Measurements from ENCODE around the gene ACOT6.

The ACOT6 gene

GRCh38 chr14:73660511-73660910, 48.2 kb downstream of the ACOT6 start:
- Histone ChIP-seq H3K9me3 (ENCODE audit: severe bottlenecking) (no peaks in the 10 kb centered on the region), H3K4me3 (ENCODE audit: low read depth, low read length) (no peak overlapping the region), H3K27me3 (ENCODE audit: insufficient read depth, low read depth, severe bottlenecking) (no peaks in the 10 kb centered on the region), H3K36me3 (no peaks in the 10 kb centered on the region), H3K27ac (no peak overlapping the region)
- TF ChIP-seq, protein P1, sequence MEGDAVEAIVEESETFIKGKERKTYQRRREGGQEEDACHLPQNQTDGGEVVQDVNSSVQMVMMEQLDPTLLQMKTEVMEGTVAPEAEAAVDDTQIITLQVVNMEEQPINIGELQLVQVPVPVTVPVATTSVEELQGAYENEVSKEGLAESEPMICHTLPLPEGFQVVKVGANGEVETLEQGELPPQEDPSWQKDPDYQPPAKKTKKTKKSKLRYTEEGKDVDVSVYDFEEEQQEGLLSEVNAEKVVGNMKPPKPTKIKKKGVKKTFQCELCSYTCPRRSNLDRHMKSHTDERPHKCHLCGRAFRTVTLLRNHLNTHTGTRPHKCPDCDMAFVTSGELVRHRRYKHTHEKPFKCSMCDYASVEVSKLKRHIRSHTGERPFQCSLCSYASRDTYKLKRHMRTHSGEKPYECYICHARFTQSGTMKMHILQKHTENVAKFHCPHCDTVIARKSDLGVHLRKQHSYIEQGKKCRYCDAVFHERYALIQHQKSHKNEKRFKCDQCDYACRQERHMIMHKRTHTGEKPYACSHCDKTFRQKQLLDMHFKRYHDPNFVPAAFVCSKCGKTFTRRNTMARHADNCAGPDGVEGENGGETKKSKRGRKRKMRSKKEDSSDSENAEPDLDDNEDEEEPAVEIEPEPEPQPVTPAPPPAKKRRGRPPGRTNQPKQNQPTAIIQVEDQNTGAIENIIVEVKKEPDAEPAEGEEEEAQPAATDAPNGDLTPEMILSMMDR (IDR thresholded peaks at IDR 0.05; ENCODE audit: low read depth, low read length), result no peak
- no peak for DNase-seq

GRCh38 chr14:73661872-73662271, 49.6 kb downstream of the ACOT6 start:
- no peak for DNase-seq

GRCh38 chr14:73662487-73662943, 50.2 kb downstream of the ACOT6 start:
- Histone ChIP-seq H3K4me3 (ENCODE audit: low read depth, low read length) (no peak overlapping the region), H3K27ac (no peak overlapping the region), H3K36me3 (no peaks in the 10 kb centered on the region), H3K27me3 (ENCODE audit: insufficient read depth, low read depth, severe bottlenecking) (no peaks in the 10 kb centered on the region), H3K9me3 (ENCODE audit: severe bottlenecking) (no peaks in the 10 kb centered on the region)
- TF ChIP-seq, protein P1 (IDR thresholded peaks at IDR 0.05; ENCODE audit: low read depth, low read length), result 0 out of 2 replicates have a peak, but pooled peaks have one; percentile 21
- peak; percentile 31 for DNase-seq

More at GRCh38 chr14:73661872-73662271, 49.6 kb downstream of the ACOT6 start:
- Histone ChIP-seq H3K27me3 (ENCODE audit: insufficient read depth, low read depth, severe bottlenecking) (no peaks in the 10 kb centered on the region), H3K4me3 (ENCODE audit: low read depth, low read length) (no peak overlapping the region), H3K36me3 (no peaks in the 10 kb centered on the region), H3K27ac (no peak overlapping the region), H3K9me3 (ENCODE audit: severe bottlenecking) (no peaks in the 10 kb centered on the region)
- TF ChIP-seq, protein P1 (IDR thresholded peaks at IDR 0.05; ENCODE audit: low read depth, low read length), result no peak

- no peak for DNase-seq
- Histone ChIP-seq H3K36me3 (no peaks in the 10 kb centered on the region), H3K27me3 (ENCODE audit: insufficient read depth, low read depth, severe bottlenecking) (no peaks in the 10 kb centered on the region), H3K4me3 (ENCODE audit: low read depth, low read length) (no peak overlapping the region), H3K27ac (no peak overlapping the region), H3K9me3 (ENCODE audit: severe bottlenecking) (no peaks in the 10 kb centered on the region)
- TF ChIP-seq, protein P1 (IDR thresholded peaks at IDR 0.05; ENCODE audit: low read depth, low read length), result no peak
Observed at GRCh38 chr14:73663548-73664212, 51.4 kb downstream of the ACOT6 start.

DNA sequence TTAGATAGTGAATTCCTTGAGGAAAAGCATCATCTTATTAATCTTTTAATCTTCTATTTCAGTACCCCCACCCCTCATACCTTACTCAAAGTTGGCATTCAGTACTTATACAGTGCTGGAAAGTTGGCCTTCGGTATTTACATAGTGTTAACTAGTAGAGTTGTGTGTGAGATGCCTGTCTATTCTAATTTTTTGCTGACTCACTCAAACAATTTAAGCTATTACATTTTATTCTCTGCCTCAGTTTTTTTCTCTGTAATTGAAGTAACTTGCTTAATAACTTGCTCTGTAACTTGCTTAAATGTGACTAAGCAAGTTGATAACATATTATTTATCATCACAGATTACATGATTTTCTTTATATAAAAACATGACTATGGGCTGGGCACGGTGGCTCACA, 52.8 kb downstream of the ACOT6 start:
- no peak overlapping the region for H3K4me3 ChIP-seq (ENCODE audit: low read depth, low read length)
- no peak for DNase-seq
- H3K27ac ChIP-seq, result no peak overlapping the region
- TF ChIP-seq, protein P1 (IDR thresholded peaks at IDR 0.05; ENCODE audit: low read depth, low read length), result no peak
- no peaks in the 10 kb centered on the region for H3K9me3 ChIP-seq (ENCODE audit: severe bottlenecking)
- no peaks in the 10 kb centered on the region for H3K36me3 ChIP-seq
- H3K27me3 ChIP-seq (ENCODE audit: insufficient read depth, low read depth, severe bottlenecking), result no peaks in the 10 kb centered on the region

DNA sequence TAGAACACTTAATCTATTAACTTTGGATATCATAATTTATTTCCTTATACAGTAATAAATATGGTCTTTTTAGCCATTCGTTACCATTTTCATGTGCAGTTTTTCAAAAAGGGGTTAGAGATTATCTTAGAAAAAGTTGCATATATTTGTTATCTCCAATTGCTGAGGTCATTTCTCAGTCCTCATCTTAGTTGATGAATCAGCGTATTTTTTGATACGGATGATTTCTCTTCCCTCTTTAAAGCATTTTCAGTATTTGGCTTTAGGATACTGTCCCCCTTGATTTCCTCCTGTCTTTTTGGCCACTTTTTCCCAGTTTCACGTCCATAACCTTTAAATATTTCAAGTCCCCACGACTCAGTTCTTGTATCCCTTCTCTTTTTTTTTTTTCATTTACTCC, 54.3 kb downstream of the ACOT6 start:
- no peaks in the 10 kb centered on the region for H3K27me3 ChIP-seq (ENCODE audit: insufficient read depth, low read depth, severe bottlenecking)
- DNase-seq, result no peak

More for the DNA sequence above, 54.3 kb downstream of the ACOT6 start:
- TF ChIP-seq, protein P1 (IDR thresholded peaks at IDR 0.05; ENCODE audit: low read depth, low read length), result no peak
- Histone ChIP-seq H3K9me3 (ENCODE audit: severe bottlenecking) (no peaks in the 10 kb centered on the region), H3K36me3 (no peaks in the 10 kb centered on the region), H3K27ac (no peak overlapping the region), H3K4me3 (ENCODE audit: low read depth, low read length) (no peak overlapping the region)
